Embryonic facial prominence (tissue), 1 donor: ENCODE measurements around the gene AGBL4.

Experiments
- DNase-seq: peaks from one replicate; pipeline ENCODE4 v3.0.0-alpha.2; 2016; ENCODE audit errors: extremely low spot score

The AGBL4 gene

DNA sequence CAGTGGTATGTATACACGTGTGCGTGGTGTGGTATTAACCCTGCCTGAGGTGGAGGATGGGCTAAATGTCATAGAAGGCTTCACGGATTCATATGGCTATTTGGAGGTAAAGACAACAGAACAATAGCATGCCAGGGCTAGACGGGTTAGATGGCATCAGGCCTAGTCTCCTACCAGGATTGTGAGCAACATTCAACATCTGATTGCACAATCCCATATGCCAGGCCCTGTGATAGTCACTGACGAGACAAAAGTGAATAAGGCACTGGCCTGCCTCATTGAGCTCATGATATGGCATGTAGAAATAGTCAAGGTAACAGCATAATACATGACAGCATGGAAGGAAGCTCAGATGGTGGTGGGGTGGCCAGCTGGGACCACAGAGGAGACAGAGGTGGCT lies 1079.9 kb downstream of the AGBL4 start:
- DNase-seq = no peak

DNA sequence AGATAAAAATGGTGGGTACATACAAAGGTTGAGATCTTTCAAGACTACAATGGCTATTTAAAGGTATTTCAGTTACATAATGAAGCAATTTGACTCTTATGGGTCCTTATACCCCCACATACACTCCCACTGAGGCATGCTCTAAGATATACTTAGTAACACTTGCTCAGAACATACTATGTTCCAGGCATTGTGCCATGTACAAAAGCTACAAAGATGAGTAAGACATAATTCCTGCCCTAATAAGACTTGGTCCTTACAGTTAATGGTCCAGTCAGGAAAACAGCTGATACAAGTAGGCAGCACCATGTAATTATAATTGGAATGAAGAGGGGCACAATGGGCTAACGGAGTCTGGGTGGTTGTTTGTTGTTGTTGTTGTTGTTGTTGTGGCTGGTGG lies 1080.4 kb downstream of the AGBL4 start:
- no peak for DNase-seq

- DNase-seq = no peak
Measured at GRCh38 chr1:48940962-48941732, 1082.6 kb downstream of the AGBL4 start.

- DNase-seq = no peak
Measured at GRCh38 chr1:48940354-48940753, 1083.4 kb downstream of the AGBL4 start.

DNA sequence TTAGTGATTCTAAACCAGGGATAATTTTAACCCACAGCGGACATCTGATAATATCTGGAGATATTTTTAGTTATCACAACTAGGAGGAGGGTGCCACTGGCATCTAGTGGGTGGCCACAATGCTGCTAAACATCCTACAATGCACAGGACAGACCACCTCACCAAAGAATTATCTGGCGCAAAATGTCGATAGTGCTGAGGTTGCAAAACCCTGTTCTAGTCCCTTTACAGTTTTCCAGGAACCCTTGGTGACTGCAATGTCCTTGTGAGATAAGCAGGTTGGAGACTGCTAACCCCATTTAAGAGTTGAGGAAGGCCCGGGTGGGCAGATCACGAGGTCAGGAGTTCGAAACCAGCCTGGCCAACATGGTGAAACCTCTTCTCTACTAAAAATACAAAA lies 1083.9 kb downstream of the AGBL4 start:
- DNase-seq = no peak

GRCh38 chr1:48939042-48939441 lies 1084.7 kb downstream of the AGBL4 start:
- no peak for DNase-seq

DNA sequence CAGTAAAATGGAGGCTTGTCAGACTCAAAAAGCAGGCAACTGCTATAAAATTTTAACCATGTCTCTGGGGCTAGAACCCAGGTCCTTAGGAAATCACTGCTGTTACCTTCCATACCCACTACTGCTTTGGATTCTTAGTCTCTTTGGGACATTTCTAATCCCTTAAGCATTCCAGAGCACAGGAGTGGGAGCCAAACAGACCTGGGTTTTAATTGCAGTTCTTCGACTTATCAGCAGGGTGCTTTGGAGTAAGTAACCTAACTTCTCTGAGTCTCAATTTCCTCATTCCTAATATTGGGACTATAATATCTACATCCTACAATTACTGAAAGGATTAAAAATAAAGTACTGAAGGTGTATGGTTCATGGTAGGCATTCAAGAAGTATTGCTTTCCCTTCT lies 1086.0 kb downstream of the AGBL4 start:
- DNase-seq = no peak

- DNase-seq = no peak
Measured at GRCh38 chr1:48936436-48936835, 1087.3 kb downstream of the AGBL4 start.

DNA sequence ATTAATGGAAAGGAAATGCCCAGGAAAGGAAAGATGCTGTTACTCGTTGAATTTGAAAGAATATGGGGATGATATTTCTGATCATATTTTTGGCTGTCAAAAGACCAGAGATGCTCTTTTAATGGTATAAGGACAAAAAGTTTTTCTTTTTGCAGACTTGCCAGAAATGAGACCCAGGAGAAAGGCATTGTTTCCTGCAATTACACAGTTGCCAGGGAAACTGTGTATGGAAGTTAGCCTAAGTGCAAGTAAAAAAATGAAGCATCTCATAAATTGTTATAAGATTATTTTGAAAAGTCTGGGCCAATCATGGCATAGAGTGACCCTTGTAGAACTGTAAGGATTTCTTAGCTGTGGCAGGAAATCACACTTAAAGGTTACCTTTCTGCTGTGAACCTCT lies 1091.4 kb downstream of the AGBL4 start:
- DNase-seq = no peak

DNA sequence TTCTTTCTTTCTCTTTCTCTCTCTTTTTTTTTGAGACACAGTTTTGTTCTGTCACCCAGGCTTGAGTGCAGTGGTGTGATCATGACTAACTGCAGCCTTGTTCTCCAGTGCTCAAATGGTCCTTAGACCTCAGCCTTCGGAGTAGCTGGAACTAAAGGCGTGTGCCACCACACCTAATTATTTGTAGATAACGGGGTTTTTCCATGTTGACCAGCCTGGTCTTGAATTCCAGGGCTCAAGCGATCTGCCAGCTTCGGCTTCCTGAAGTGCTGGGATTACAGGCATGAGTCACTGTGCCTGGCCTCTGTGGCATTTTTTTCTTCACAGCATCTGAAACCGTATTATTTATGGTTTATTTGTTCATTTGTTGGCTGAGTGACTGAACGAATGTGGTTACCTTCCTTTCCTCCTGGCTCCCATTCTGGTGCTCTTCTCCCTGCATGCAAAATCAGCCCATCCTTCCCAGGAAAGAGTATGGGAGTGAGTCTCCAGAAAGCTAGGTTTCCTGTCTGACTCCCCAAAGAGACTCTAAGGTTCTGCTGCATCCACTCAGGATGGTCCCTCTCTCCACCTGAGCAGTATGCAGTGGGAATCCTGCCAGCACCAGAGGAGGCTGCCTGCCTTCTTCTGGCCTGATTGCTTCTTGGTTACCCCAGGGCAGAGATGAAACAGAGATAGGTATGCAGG lies 1092.1 kb downstream of the AGBL4 start:
- no peak for DNase-seq

DNA sequence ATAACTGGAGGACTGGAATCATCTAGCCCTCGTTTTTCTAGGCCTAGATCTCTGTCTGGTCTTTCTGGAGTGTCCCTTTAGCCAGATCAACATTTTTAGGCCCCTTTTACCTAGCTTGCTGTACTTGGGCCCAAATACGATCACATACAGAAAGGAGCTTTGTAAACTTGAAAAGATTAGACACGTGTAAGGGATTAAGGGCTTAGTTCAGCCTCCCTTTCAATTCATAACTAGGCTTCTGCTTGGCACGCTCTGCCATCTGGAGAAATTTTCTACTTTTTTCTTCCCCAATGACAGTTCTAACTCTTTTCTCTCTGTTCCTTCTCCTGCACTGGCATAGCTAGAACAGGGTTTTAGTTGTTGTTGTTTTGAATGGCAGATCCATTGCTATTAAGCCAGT lies 1093.7 kb downstream of the AGBL4 start:
- no peak for DNase-seq

DNA sequence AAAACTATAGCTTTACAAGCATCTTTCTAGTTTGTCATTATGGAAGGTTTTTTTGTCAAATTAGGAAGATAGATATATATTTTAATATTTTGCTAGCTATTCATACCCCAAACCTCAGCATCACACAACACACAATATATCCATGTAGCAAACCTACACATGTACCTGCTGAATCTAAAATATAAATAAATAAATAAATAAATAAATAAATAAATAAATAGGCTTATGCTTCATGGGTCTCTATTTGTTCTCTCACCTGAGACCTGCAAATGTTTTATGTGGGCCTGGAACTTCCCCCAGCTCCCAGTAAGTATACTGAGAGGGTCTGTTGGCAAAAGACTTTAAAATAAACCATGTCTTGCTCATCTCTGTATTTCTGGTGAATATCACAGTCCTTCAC lies 1099.7 kb downstream of the AGBL4 start:
- DNase-seq = no peak

DNA sequence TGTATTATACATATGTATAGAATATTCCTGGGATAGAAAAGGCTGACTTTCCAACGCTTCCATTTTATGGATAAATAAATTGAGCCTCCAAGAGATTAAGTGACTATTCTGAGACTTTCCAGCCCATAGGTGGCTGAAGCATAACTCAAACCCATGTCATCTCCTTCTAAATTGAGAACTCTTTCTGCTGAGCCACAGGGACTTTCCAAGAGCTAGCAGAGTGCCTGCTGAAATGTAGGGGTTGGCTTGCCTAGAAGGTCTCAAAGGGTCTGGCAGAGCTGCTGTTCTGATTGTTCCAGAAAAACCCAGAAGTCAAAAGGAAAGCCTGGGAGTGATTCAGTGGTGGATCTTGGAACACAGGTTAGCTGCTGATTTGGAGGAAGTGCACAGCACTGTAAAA lies 1100.6 kb downstream of the AGBL4 start:
- DNase-seq = no peak

DNA sequence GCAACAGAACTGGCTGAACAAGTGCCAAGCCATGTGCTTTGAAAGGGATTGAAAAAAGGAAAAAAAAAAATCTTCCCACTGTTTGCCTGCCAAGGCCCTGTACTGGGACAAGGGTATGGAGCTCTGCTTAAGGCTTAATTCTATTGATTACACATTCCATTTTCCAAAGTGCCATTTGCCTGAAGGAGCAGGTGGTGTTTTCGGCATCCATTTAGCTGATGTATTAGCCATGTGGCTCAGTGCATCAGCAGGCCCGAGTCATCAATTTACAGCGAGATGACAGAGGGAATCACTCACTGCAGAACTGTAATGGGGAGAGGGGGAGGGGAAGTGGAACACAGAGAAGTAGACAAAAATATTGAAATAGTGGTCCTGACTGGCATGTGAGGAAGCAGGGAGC lies 1102.9 kb downstream of the AGBL4 start:
- no peak for DNase-seq

DNA sequence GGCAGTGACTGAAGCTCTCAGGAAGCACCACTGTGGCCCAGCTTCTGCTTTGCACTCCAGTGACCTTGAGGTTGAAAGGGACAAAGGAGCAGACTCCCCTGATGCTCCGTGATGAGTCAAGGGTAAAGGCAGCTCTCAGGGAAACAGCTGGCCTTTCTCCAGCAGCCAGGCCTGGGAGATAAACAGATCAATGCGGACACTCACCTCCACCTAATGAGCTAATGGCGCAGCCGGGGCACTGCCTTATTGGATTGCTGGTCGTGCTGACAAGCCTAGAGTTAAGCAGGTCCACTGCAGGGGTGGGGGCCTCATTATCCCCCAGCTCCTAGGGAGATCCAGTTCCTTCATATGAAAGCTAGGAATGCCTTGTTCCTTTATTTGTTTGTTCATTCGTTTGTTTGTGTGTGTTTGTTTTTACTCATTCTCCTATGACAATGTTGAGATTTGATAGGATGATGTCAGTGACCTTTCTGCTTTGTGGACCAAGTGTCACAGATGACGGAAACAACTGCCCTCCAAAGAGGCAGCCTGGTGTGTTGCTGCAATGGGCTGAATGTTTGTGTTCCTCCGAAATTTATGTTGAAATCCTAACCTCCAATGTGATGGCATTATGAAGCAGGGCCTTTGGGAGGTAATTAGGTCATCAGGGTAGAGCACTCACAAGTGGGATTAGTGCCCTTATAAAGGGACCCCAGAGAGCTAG lies 1105.7 kb downstream of the AGBL4 start:
- no peak for DNase-seq

- DNase-seq = no peak
Measured at GRCh38 chr1:48917070-48917454, 1106.7 kb downstream of the AGBL4 start.

GRCh38 chr1:48916130-48917069 lies 1107.4 kb downstream of the AGBL4 start:
- peak; percentile 52 for DNase-seq

- no peak for DNase-seq
Measured at GRCh38 chr1:48908606-48909005, 1115.1 kb downstream of the AGBL4 start.

DNA sequence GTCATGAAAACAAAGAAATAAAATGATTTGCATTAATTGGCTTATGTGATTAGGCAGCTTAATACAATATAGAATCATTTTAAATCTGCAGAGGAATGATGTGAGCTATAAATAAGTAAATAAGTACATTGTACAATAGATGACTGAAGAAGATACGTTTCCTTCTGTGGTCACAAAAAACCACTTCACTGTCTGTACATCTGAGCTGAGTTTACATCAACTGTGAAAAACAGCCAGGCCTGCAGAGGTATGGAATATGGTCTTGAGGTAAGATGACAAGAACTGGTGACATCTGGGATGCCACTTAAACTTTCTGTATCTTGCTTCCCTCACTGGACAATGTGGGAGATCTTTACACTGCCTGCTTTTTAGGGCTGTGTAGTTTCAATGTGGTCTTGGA lies 1117.0 kb downstream of the AGBL4 start:
- no peak for DNase-seq

DNA sequence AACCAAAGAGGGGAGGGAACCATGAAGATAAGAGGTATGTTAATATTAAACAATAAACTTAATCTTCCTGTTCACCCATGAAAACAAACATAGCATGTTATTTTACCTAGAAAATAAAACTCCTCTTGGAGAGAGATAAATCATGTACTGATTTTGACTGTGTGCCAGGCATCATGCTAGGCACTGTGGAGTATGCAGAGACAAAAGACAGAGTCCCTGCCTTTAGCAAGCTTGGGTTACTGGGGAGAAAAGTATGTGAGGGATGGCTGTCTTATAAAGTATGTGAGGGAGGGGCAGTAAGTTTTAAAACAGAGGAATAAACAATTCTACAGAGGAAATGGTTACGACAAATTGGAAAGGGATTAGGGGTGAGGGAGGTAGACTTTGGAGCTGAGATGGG lies 1117.6 kb downstream of the AGBL4 start:
- DNase-seq = no peak

GRCh38 chr1:48903291-48903690 lies 1120.5 kb downstream of the AGBL4 start:
- no peak for DNase-seq

- DNase-seq = no peak
Measured at GRCh38 chr1:48898894-48899293, 1124.9 kb downstream of the AGBL4 start.
